ENCODE measurements around the gene PLA2G3. TPM values are rescaled to one million over a fixed set of nuclear protein-coding genes. Genes with fewer than 3 reads are reported as not detected.

The PLA2G3 gene
- total RNA-seq, 2 experiments from 2014 or later: not detected

- no peak for TF ChIP-seq CTCF (IDR thresholded peaks at IDR 0.05)
- CTCF ChIA-PET: no interaction called here
- Histone ChIP-seq H3K36me3 (ENCODE audit: insufficient read depth, low read length) (no peaks in the 10 kb centered on the region), H3K4me1 (ENCODE audit: insufficient read depth, low read length) (peaks cover 2% of the 10 kb centered on the region), H3K27me3 (ENCODE audit: control insufficient read depth in 1 of 2, insufficient read depth in 2 of 2, low read length in 2 of 2) (no peaks in the 10 kb centered on the region), H3K9me3 (ENCODE audit: control insufficient read depth in 1 of 2, insufficient read depth in 1 of 2, low read length in 2 of 2) (no peaks in the 10 kb centered on the region), H3K27ac (ENCODE audit: low read depth in 1 of 2, low read length in 2 of 2) (no peak overlapping the region), H3K4me3 (ENCODE audit: low read length) (no peak overlapping the region)
- Mint-ChIP-seq H3K4me1 (ENCODE audit: low read depth) (no peaks in the 10 kb centered on the region), H3K36me3 (ENCODE audit: low read depth) (no peaks in the 10 kb centered on the region), H3K27ac (no peak overlapping the region), H3K4me3 (no peak overlapping the region), H3K27me3 (no peaks in the 10 kb centered on the region), H3K9me3 (no peaks in the 10 kb centered on the region)
- no peak for ATAC-seq (ENCODE audit: poor library complexity)
- intact Hi-C loops (cut with DNase I, micrococcal nuclease): no loop called here
- no peak for DNase-seq
- POLR2A ChIA-PET: no interaction called here
Observed at GRCh38 chr22:31094021-31094551, 46.2 kb downstream of the PLA2G3 start.

- intact Hi-C loops (cut with DNase I, micrococcal nuclease): no loop called here
- Mint-ChIP-seq H3K4me3 (no peak overlapping the region), H3K36me3 (ENCODE audit: low read depth) (no peaks in the 10 kb centered on the region), H3K27ac (no peak overlapping the region), H3K4me1 (ENCODE audit: low read depth) (no peaks in the 10 kb centered on the region), H3K9me3 (no peaks in the 10 kb centered on the region), H3K27me3 (no peaks in the 10 kb centered on the region)
- no peak for DNase-seq
- POLR2A ChIA-PET: interaction anchor here (0.7 kb wide), 1 partner anchor 14 kb away, joined by 3 read pairs; no protein-coding TSS in a partner anchor
- no peak for TF ChIP-seq CTCF (IDR thresholded peaks at IDR 0.05)
- CTCF ChIA-PET: no interaction called here
- no peak overlapping the region for H3K4me3 ChIP-seq (ENCODE audit: low read length)
- H3K9me3 ChIP-seq (ENCODE audit: control insufficient read depth in 1 of 2, insufficient read depth in 1 of 2, low read length in 2 of 2): no peaks in the 10 kb centered on the region
- no peaks in the 10 kb centered on the region for H3K27me3 ChIP-seq (ENCODE audit: control insufficient read depth in 1 of 2, insufficient read depth in 2 of 2, low read length in 2 of 2)
- no peak overlapping the region for H3K27ac ChIP-seq (ENCODE audit: low read depth in 1 of 2, low read length in 2 of 2)
- no peak for ATAC-seq (ENCODE audit: poor library complexity)
- peaks cover 2% of the 10 kb centered on the region for H3K4me1 ChIP-seq (ENCODE audit: insufficient read depth, low read length)
- no peaks in the 10 kb centered on the region for H3K36me3 ChIP-seq (ENCODE audit: insufficient read depth, low read length)
Observed at GRCh38 chr22:31093086-31093850, 47.0 kb downstream of the PLA2G3 start.

GRCh38 chr22:31092161-31092560, 48.1 kb downstream of the PLA2G3 start:
- no peak overlapping the region for H3K27ac Mint-ChIP-seq

More at GRCh38 chr22:31092161-31092560, 48.1 kb downstream of the PLA2G3 start:
- ATAC-seq (ENCODE audit: poor library complexity) (no peak), DNase-seq (no peak)
- Histone ChIP-seq H3K4me3 (ENCODE audit: low read length) (no peak overlapping the region), H3K27me3 (ENCODE audit: control insufficient read depth in 1 of 2, insufficient read depth in 2 of 2, low read length in 2 of 2) (no peaks in the 10 kb centered on the region), H3K36me3 (ENCODE audit: insufficient read depth, low read length) (no peaks in the 10 kb centered on the region), H3K27ac (ENCODE audit: low read depth in 1 of 2, low read length in 2 of 2) (no peak overlapping the region), H3K4me1 (ENCODE audit: insufficient read depth, low read length) (peaks cover 2% of the 10 kb centered on the region), H3K9me3 (ENCODE audit: control insufficient read depth in 1 of 2, insufficient read depth in 1 of 2, low read length in 2 of 2) (no peaks in the 10 kb centered on the region)
- no peak overlapping the region for H3K4me3 Mint-ChIP-seq
- intact Hi-C loops (cut with DNase I, micrococcal nuclease): no loop called here
- no peaks in the 10 kb centered on the region for H3K4me1 Mint-ChIP-seq (ENCODE audit: low read depth)
- no peaks in the 10 kb centered on the region for H3K36me3 Mint-ChIP-seq (ENCODE audit: low read depth)
- no peaks in the 10 kb centered on the region for H3K9me3 Mint-ChIP-seq
- TF ChIP-seq CTCF (IDR thresholded peaks at IDR 0.05): no peak
- H3K27me3 Mint-ChIP-seq: no peaks in the 10 kb centered on the region
- POLR2A ChIA-PET: no interaction called here
- CTCF ChIA-PET: no interaction called here
